22Rv1 (cell line): ENCODE data around the gene BRDT.

ENCODE experiments used
- ZFX ChIP-seq: fragments of 450-650 bp; IDR thresholded peaks from 2 replicates; pipeline ENCODE4 v1.6.1; 2017; ENCODE audit warnings: antibody characterized with exemption, borderline replicate concordance
- TF ChIP-seq, protein P1 (sequence below): fragments of 450-650 bp; IDR thresholded peaks from 2 replicates; pipeline ENCODE4 v1.5.1; 2017; ENCODE audit warnings: mild to moderate bottlenecking

GRCh38 chr1:91968334-91968733 lies 19.1 kb downstream of the BRDT start:
- TF ChIP-seq, protein P1, sequence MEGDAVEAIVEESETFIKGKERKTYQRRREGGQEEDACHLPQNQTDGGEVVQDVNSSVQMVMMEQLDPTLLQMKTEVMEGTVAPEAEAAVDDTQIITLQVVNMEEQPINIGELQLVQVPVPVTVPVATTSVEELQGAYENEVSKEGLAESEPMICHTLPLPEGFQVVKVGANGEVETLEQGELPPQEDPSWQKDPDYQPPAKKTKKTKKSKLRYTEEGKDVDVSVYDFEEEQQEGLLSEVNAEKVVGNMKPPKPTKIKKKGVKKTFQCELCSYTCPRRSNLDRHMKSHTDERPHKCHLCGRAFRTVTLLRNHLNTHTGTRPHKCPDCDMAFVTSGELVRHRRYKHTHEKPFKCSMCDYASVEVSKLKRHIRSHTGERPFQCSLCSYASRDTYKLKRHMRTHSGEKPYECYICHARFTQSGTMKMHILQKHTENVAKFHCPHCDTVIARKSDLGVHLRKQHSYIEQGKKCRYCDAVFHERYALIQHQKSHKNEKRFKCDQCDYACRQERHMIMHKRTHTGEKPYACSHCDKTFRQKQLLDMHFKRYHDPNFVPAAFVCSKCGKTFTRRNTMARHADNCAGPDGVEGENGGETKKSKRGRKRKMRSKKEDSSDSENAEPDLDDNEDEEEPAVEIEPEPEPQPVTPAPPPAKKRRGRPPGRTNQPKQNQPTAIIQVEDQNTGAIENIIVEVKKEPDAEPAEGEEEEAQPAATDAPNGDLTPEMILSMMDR = no peak
- no peak for TF ChIP-seq ZFX
